GM11168 (cell line): ENCODE data around the gene RAB6A.
"Not testable (repeated sequence)": the region's sequence is repeated elsewhere in the genome, so short reads cannot be mapped to it uniquely, and the experiment has no call there.

Experiments
- in situ Hi-C: fragments of 300-500 bp; cut with MboI; formaldehyde crosslinking; loops from one replicate; pipeline ENCODE4 v1.12.0; 2022; ENCODE audit warnings: low sequenced_read_pairs; ENCODE audit not compliant: unreplicated experiment

Gene RAB6A

GRCh38 chr11:73729594-73730206, 31.2 kb downstream of the RAB6A start:
- in situ Hi-C loops = no loop called here

DNA sequence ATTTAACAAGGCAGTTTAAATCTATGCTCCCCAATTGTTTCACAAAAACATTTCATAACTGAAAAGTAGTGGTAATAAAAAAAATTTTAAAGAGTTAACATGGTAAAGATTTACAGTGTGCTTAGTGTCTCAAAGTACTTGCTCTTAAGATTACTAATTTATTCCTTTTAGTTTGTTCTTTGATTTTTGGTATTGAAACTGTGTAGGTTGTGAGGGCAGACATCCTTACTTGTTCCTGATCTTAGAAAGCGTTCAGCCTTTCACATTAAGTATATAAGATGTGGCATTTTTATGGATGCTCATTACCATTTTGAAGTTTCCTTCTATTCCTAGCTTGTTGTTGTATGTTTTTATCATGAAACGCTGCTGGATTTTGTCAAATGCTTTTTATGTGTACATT, 32.9 kb downstream of the RAB6A start:
- in situ Hi-C loops = no loop called here

- in situ Hi-C loops = no loop called here
These were observed 34.0 kb downstream of the RAB6A start for GRCh38 chr11:73726825-73727224.

GRCh38 chr11:73717136-73717535, 43.7 kb downstream of the RAB6A start:
- in situ Hi-C loops = no loop called here

DNA sequence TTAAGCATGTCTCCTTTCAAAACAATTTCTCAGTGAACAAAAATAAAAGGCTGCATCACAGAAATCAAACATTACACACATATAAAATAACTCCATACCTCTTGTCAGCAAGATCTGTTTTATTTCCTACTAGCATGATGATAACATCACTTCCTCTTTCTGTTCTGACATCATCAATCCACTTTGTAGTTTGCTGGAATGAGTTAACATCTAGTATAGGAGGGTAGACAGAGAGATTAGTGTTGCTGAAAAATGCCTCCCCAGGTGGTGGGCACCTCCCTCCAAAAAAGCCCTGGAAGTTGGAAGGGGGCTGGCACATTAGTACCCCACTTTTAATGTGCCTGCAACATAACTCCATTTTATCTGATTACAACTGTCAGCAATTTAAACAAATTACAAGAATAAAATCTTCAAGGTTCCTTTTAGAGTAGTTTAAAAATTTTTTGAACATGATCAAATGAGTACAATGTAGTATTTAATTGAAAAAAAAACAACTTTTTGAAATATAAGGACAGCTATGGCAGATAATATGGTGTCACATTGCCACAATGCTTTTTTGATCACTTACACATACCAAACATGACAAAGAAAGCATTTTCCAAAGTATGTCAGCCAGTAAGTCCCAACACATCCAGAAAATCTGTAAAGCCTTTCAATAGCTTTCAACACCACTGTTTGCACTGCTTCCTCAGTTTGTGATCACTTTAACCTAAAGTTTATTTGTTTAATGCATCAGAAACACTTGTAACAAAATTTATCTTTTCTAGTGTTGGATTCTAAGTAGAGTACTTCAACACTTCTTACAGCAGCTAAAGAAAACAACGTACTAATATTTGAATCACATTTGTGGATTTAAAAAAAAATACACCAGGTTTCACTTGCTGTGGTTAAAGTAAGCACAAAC, 44.5 kb downstream of the RAB6A start:
- in situ Hi-C loops = no loop called here

- in situ Hi-C loops = no loop called here
These were observed 45.3 kb downstream of the RAB6A start for GRCh38 chr11:73715541-73715940.

DNA sequence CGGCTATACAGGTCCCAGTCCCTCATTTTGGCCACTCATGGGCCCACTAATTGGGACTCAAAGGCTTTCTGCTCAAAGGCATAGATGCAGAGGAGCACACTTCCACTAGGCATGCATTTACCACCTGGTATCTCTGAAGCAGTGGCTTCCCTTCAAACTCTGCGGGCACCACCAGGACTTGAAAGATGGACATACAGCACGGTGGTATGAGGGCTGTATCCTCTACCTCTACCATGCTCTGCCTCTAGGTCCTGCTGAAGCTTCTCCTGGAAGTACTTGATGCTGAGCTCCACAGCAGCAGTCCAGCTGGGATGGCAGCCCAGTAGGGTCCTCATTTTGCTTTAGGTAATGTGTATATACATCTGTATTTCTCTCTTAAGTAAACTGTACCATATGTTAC, 49.9 kb downstream of the RAB6A start:
- in situ Hi-C loops = no loop called here

DNA sequence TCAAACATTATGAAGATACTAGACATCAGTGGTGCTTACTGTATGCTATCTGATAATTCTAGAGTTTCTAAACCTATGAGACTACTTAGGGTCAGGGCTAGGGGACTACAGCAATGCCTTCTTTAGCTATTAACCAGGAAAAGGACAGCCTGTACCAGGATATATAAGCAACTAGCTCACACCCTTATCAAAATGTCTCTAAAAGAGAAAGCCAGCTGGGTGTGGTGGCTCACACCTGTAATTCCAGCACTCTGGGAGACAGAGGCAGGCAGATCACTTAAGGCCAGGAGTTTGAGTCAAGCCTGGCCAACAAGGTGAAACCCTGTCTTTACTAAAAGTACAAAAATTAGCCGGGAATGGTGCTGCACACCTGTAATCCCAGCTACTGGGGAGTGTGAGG, 55.8 kb downstream of the RAB6A start:
- in situ Hi-C loops = no loop called here

- in situ Hi-C loops = no loop called here
These were observed 66.9 kb downstream of the RAB6A start for GRCh38 chr11:73693899-73694525.

DNA sequence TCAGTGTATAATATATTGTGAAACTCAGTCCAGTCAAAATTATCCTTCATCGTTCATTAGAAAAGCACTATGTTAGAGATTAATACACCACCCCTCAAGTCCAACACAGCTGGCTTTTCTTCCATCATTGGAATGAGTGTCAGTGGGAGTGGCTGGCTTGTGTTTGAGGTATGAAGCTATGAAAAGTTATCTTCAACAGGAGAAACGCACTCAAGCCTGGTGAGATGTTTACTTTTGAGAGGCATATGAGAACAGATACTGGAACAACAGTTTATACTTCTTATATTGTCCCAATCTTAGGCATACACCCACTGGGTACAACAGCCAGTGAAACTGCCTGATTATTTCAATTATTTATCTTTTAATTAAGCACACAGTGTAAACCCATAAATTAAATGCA, 80.2 kb downstream of the RAB6A start:
- in situ Hi-C loops = no loop called here

GRCh38 chr11:73676552-73676951, 84.3 kb downstream of the RAB6A start:
- in situ Hi-C loops = not testable (repeated sequence)

GRCh38 chr11:73671701-73672100, 89.2 kb downstream of the RAB6A start:
- in situ Hi-C loops = loop anchor here (25.0 kb wide), 1 partner anchor 259 kb away; no protein-coding TSS in a partner anchor

GRCh38 chr11:73670808-73671207, 90.1 kb downstream of the RAB6A start:
- in situ Hi-C loops = loop anchor here (25.0 kb wide), 1 partner anchor 259 kb away; no protein-coding TSS in a partner anchor

DNA sequence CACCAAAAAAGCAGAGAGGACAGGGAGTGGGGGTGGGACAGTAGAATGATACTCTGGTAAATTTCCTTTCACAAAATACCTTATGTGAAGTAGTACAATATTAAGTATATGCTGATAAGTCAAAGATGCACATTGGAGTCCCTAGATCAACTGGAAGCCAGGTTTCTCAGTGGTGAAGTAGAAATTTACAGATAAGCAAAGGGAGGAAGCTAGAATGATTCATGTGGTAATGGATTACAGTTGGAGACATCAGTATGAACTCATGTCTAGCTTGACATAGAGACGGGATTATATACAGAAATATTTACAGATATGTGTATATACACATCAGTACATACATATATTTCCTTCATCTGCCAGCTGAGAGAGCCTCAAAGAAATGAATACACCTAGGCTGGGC, 93.0 kb downstream of the RAB6A start:
- in situ Hi-C loops = loop anchor here (10.0 to 25.0 kb wide), 2 partner anchors 193 to 256 kb away; no protein-coding TSS in a partner anchor

DNA sequence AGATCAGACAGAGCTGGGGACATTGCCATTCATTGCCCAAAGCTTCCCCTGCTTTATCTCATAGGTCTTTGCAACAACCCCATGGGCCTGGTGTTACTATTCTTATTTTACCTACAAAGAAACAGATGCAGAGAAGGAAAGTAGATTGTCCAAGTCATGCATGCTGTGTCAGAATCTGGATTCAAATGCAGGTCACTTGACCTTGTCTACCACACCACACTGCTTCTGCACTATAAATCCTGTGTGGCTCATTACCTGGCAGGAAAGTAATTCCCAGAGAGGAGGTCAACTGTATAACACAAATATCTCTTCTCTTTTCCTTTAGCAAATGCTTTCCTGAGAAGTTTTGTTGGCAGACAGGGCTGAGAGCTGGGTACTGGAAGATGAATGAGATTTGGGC, 96.0 kb downstream of the RAB6A start:
- in situ Hi-C loops = loop anchor here (10.0 to 25.0 kb wide), 2 partner anchors 190 to 253 kb away; no protein-coding TSS in a partner anchor

DNA sequence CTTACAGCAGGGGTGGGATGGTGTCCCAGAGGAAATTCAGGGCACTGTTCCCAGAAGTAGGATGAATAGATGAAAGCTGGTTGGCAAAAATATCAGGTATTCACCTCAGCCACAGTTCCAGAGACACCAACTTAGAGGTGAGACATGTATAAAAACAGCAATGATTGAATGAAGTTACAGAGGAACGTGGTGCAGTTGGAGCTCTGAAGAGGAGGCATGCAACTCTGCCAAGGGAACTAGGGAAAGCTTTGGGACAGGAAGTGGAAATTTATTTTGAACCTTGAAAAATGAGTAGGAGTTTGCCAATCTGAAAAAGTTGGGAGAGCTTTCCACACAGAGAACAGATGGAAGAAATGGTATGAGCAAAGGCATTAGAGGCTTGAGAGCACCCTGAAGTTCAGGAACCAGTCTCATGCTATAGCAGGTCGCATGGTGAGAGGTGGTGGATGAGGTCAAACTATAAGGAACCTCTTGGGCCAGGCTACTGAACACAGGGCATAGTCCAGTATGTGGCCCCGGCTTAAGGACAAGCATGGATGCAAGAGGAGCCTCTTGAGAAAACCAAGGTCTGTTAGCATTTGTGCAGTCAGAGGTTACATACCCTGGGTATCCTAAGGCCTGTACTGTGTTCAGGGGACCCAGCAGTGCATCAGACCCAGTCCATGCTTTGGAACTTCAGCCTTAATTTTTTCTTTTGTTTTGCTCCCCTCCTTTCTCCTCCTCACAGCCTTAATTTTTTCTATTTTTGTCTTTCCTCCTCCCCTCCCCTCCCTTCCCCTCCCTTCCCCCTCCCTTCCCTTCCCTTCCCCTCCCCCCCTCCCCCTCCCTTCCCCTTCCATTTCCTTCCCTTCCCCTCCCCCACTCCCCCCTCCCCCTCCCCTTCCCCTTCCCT, 97.0 kb downstream of the RAB6A start:
- in situ Hi-C loops = loop anchor here (10.0 to 25.0 kb wide), 2 partner anchors 189 to 252 kb away; no protein-coding TSS in a partner anchor

DNA sequence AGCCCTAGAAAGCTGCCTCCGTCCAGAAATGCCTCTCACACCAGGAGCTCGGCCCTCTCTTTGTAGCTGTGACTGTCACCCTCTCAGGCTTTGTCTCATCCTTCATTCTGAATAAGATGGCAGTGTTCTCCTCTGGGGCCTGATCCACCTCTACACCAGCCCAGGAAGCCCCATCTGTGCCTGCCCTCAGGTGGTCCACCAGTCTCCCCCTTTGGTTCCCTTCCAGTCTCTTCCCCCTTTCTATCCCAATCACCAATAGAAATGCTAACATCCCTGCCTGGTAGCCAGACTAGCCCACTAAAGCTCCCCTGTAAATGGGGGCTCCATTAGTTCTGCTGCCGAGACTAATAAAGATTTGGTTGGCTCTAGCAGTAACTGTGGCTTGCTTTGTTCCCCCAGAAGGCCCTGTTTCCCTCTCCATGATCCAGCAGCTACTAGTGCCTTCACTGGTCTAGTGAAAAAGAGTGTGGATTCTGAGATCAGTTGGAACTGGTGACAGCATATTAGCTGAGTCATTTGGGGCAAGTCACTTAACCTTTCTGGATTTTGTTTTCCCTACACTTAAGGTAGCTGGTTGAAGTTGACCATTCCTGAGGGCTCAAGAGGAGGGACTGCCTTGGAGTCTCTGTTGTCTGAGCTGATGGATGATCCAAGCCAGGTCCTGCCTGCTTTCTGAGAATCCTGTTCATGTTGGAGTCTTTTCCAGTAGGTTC, 98.3 kb downstream of the RAB6A start:
- in situ Hi-C loops = loop anchor here (10.0 to 25.0 kb wide), 2 partner anchors 188 to 250 kb away; no protein-coding TSS in a partner anchor

DNA sequence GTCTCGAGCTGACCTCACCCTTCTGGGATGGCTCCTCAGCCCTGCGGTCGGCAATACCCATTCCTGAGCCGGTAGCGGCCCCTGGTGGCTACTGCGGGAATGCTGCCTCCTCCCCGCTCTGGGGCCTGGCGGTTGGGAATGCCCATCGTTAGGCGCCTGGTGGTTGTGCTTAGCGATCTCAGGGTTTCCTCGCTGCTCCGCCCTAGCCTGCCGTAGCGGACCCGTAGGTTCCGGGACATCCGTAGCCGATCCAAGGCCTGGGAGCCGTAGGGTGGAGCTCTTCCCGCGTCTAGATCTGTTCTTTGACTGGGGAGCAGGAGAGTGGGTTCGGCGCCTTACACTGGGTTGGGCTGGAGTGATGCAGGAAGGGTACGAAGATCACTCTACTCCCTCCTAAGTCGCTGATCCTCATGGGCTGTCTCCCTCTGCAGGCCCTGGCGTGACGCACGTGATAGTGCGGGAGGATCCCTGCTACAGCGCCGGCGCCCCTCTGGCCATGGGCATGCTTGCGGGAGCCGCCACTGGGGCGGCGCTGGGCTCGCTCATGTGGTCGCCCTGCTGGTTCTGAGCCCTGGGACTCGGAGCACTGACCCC, 99.7 kb downstream of the RAB6A start:
- in situ Hi-C loops = loop anchor here (10.0 to 25.0 kb wide), 2 partner anchors 186 to 249 kb away; no protein-coding TSS in a partner anchor
